Esophagus mucosa (tissue), 1 donor: Measurements from ENCODE around the gene RPS24. TPM values are rescaled to one million over a fixed set of nuclear protein-coding genes. Genes with fewer than 3 reads are reported as not detected.
"Not testable (repeated sequence)": the region's sequence is repeated elsewhere in the genome, so short reads cannot be mapped to it uniquely, and the experiment has no call there.

Source experiments
- ATAC-seq: fragments of 200-7000 bp; cut with Tn5 transposase; one replicate; pipeline ENCODE4 v1.9.1; 2020
- total RNA-seq: library from RNA; stranded (reverse); gene quantifications from one replicate; pipeline ENCODE4 v1.2.4, GENCODE V29; 2023
- donor health status: DM: yes; HTN: yes; CAD: no.

Gene RPS24
- total RNA-seq, 1 donor from 2014 or later: 1,500 TPM

DNA sequence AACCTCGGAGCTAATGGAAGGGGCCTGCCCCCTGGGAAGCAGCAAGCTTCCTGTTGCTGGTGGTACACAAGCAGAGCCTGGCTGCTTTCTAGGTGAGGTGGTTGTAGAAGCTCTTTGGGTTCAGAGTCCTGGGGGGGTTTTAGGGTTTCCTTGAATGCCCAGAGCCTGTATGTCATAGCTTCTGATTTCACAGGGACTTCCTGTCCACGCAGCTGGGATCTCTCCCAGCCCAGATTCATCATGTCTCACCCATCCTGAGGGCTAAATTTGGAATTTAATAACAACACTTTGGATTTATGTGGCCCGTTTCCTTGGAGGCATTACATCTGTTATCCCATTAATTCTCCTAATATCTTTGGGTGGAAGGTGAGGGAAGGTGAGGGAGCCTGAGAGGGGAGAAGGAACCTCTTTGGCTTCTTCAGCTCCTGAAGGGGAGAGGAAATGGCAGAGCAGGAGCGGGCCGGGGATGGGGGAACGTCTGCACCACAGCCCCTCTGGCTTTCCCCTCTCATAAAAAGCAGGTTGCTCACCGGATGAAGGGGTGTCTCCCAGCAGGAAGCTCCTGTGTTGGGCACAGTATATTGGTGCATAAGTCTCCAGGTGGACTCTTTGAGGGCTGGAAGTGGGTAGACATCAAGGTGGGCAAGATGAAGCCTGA lies 19.7 kb downstream of the RPS24 start:
- no peak for ATAC-seq

DNA sequence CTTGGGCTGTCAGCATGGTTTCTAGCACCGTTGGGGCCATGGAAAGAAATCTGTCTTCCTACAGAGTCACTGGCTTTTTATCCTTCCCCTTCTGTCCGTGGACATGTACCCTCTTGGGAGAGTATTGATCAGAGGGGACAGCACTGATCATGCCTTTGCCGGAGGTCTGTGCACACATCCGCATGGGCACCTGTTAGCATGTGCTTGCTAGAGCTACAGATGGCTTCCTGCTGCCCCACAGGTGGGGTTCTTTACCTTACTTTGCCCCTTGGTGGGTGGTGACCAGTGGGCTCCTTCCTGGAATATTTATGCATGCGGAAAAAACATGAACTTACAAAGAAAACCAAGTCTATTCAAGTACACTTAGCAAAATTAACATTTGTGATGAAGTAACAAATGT lies 24.9 kb downstream of the RPS24 start:
- ATAC-seq: no peak

DNA sequence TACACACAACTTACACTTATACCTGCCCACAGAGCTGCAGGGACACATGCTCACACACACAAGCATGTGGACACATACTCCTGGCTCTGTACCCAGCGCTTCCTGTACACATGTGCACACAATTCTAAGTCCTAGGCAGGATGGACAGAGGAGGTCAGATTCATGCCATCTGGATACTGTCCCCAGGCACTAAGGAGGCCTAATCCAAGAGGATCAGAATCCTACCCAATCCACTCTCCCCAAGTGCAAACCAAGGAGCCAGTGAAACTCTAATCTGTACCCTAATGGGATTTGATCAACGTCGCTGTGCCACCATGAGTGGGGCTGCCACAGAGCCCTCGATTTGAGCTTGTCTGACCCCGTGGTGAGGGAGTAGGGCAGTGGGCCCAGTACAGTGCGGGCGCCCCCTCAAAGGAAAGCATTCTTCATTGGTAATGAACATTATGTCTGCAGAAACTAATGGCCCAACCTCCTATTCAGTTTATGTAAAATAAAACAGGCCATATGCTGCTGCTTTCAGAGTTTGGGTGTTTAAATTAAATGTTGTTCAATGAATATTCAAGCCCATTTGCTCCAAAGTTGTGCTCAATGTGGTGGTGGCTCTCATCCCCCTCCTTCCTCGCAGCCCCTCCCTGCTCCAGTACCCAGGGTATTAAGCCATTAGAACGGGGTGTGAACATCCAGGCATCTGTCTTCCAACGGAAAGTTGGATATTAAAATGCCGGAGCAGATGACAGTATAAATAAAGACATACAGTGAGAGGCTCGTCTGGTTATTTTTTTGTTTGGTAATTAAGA lies 26.4 kb downstream of the RPS24 start:
- ATAC-seq: no peak

DNA sequence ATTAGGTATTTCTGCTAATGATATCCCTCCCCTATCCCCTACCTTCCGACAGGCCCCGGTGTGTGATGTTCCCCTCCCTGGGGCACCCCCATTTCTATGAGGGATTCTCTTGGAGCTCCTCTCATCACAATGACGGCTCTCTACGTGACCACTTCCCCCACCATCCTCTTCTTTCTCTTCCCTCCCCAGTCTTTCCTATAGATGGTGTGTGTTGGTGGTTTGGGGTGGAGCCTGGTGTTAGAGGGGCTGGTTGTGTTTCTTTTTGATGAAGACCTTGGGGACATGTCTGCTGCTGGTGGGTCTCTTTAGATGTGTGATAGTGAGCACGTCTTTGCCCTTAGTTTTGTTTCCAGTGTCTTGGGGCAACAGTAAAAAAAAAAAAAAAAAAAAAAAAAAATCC lies 28.6 kb downstream of the RPS24 start:
- no peak for ATAC-seq

DNA sequence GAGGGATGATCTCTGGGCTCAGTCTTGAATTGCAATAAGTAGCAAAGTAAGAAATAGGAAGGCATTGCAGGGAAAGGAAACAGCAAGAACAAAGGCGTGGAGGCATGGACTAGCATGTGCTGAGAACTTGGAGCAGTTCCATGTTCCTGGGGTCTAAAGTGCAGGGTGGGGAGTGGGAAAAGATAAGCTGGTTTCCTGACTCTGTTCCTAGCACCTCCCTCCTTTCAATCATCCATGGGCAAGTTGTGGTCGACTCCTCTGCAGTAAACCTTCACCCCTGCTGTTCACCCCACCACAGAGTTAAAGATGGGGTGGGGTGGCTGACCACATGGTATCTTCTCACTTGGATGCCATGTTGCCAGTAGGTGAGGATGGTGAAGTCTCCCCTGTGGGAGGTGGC lies 29.6 kb downstream of the RPS24 start:
- ATAC-seq: no peak

DNA sequence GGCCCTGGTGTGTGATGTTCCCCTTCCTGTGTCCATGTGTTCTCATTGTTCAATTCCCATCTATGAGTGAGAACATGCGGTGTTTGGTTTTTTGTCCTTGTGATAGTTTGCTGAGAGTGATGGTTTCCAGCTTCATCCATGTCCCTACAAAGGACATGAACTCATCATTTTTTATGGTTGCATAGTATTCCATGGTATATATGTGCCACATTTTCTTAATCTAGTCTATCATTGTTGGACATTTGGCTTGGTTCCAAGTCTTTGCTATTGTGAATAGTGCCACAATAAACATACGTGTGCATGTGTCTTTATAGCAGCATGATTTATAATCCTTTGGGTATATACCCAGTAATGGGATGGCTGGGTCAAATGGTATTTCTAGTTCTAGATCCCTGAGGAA lies 31.3 kb downstream of the RPS24 start:
- not testable (repeated sequence) for ATAC-seq

DNA sequence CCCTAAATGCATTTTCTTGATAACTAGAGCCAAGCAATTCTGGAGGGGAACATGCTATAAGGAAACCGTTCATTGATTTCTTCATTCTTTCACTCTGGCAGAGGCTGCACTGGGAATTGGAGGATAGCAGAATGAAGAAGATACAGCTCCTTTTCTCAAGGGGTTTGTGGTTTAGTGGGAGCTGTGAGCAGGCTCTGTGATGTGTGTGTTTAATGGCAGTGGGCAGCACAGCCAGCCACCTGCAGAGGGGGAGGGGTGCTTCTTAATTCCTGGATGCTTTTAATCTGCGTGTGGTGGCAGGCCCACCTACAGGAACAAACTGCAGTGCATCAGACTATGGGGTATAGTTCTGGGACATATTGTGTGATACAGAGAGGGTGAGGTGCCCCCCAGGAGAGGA lies 31.9 kb downstream of the RPS24 start:
- ATAC-seq: no peak

GRCh38 chr10:78066012-78066411 lies 32.3 kb downstream of the RPS24 start:
- peak; percentile 83 for ATAC-seq

- ATAC-seq: no peak
These were observed 33.2 kb downstream of the RPS24 start for GRCh38 chr10:78066728-78067430.

GRCh38 chr10:78069151-78069550 lies 35.5 kb downstream of the RPS24 start:
- no peak for ATAC-seq

- not testable (repeated sequence) for ATAC-seq
These were observed 36.4 kb downstream of the RPS24 start for GRCh38 chr10:78070064-78070463.

- ATAC-seq: no peak
These were observed 37.1 kb downstream of the RPS24 start for GRCh38 chr10:78070726-78071125.

- no peak for ATAC-seq
These were observed 37.6 kb downstream of the RPS24 start for GRCh38 chr10:78071140-78071856.

GRCh38 chr10:78071857-78072179 lies 38.2 kb downstream of the RPS24 start:
- ATAC-seq: no peak

GRCh38 chr10:78072504-78072903 lies 38.8 kb downstream of the RPS24 start:
- ATAC-seq: no peak

- not testable (repeated sequence) for ATAC-seq
These were observed 42.1 kb downstream of the RPS24 start for GRCh38 chr10:78075806-78076205.

DNA sequence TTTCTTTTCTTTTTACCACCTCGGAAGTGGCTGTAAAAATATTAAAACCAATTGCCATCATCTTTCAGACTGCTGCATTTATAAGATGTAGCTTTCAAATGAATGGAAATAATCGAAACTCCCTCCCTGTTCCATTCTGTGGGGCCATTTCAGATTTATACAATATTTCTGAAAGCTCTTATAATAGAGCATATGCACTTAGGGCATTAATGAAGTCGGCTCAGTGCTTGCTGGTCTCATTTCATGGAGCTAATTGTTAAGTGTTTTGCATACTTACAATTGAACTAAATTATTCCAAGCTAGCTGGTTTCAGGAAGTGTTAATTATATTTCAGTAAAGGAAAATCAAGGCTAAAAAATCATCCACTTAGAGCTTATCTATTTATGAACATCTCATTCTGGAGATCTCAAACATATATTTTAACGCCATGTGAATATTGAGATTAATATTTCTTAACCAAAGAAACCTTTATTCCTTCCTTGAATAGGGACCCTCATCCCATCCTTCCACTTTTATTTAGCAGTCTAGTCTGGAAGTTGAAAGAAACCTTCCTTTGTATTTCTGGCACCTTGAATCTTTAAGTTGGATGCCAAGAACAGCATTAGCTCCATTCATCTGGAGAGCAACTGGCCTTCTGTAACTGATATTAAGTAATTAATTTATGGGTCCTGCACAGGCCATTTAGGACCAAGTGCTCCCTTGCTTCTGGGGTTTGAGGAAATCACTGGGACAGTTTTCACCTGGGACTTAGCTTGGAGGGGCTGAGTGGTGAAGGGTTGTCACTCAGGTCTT lies 45.1 kb downstream of the RPS24 start:
- ATAC-seq: no peak

- no peak for ATAC-seq
These were observed 45.7 kb downstream of the RPS24 start for GRCh38 chr10:78079411-78079810.

DNA sequence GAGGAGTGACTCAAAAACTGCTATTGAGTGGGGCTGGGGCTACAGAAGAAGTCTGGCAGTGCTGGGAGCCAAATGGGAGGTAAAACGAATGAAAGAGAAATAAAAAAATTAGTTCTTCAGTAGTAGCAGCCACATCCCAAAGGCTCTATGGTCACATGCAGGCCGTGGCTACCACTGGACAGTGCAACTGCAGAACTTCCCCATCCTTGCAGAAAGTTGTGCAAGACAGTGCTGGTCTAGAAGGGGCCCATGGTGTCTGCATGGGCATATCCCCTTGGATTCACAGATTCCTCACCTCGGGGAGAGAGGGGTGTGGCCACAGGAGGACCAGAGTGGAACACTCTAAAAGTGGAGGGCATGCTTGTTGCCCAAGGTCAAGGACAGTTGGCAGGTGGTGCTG lies 47.6 kb downstream of the RPS24 start:
- no peak for ATAC-seq

- ATAC-seq: no peak
These were observed 49.0 kb downstream of the RPS24 start for GRCh38 chr10:78082636-78083035.
